Adrenal gland (tissue), 12 donors: Measurements from ENCODE around the gene PHOX2A. TPM values are rescaled to one million over a fixed set of nuclear protein-coding genes. Genes with fewer than 3 reads are reported as not detected.

Experiments used
- DNase-seq, 7 donors: peaks; one replicate each; pipeline ENCODE4 v3.0.0-alpha.2; 2019 to 2020
- H3K27ac ChIP-seq, 5 donors: fragments of 200-600 bp; sonication (generic) in 4 of 5; 1 replicate in 3 of 5; 2 replicates in 2 of 5; pipeline versions ENCODE4 v1.5.1 to v1.8.0; 2016 to 2020; ENCODE audit warnings: mild to moderate bottlenecking in 1 of 5
- H3K27me3 ChIP-seq: fragments of 200-600 bp; 2 replicates; pipeline ENCODE4 v1.8.0; 2021
- H3K36me3 ChIP-seq, 2 donors: fragments of 200-600 bp; replicated peaks in 1 of 2; 1 replicate in 1 of 2; 2 replicates in 1 of 2; pipeline versions ENCODE4 v1.5.1 to v1.8.0; 2018 to 2022
- H3K4me1 ChIP-seq, 2 donors: fragments of 200-600 bp; replicated peaks in 1 of 2; 1 replicate in 1 of 2; 2 replicates in 1 of 2; pipeline versions ENCODE4 v1.5.1 to v1.8.0; 2018 to 2021
- H3K4me3 ChIP-seq, 4 donors: fragments of 200-600 bp; sonication (generic) in 3 of 4; one replicate each; pipeline ENCODE4 v1.5.1; 2016 to 2018
- H3K9me3 ChIP-seq, 3 donors: fragments of 200-600 bp; sonication (generic) in 1 of 3; replicated peaks in 1 of 3; 1 replicate in 2 of 3; 2 replicates in 1 of 3; pipeline versions ENCODE4 v1.5.1 to v1.8.0; 2016 to 2021
- POLR2A ChIP-seq, 2 donors: fragments of 450-650 bp; IDR thresholded peaks; one replicate each; pipeline ENCODE4 v1.6.1; 2017; ENCODE audit warnings: antibody characterized with exemption in 2 of 2, mild to moderate bottlenecking in 2 of 2, moderate library complexity in 1 of 2
- WGBS, 4 donors: extraction: QIAGEN DNeasy Blood & Tissue Kit in 2 of 4; methylation state at CpG; one replicate each; pipeline versions ENCODE4 v1.1.5 to v1.1.7; 2013 to 2017; 5-methylcytosine and 5-hydroxymethylcytosine counted together
- intact Hi-C, 2 donors: fragments of 100-400 bp; cut with DNase I; formaldehyde crosslinking; loops; one replicate each; pipeline versions ENCODE4 v1.14.1 to v1.15.0; 2022 to 2023
- polyA plus RNA-seq, 3 donors: library from polyadenylated mRNA; stranded (reverse); fragments of 200-250 nt in 2 of 3; fragments of 350-450 nt in 1 of 3; fragmentation: Illumina TruSeq in 1 of 3; extraction: RNeasy Lipid Tissue Mini Kit (QIAGEN cat#74804) in 1 of 3; gene quantifications; one replicate each; pipeline ENCODE4 v1.2.3, GENCODE V29; 2013 to 2014
- total RNA-seq, 9 donors: library from RNA; depleted of rRNA in 4 of 9; stranded (reverse); fragments of >200 nt in 4 of 9; fragments of 120-200 nt in 1 of 9; fragmentation: NEBNext Ultra II Directional in 1 of 9; extraction: Animal tissue kit (Norgen Biotek cat#: 25700) in 1 of 9; gene quantifications; one replicate each; pipeline versions ENCODE4 v1.1.0 to v1.2.4, GENCODE V29; 2013 to 2023
- TF ChIP-seq, protein P1 (sequence below), 6 experiments: fragments of 450-650 bp in 4 of 6; fragments of 200-600 bp in 2 of 6; sonication (generic) in 1 of 6; IDR thresholded peaks; 1 replicate in 5 of 6; 2 replicates in 1 of 6; pipeline versions ENCODE4 v1.5.1 to v1.8.0; 2016 to 2021; ENCODE audit warnings: antibody characterized with exemption in 6 of 6, mild to moderate bottlenecking in 2 of 6, moderate library complexity in 1 of 6
- donor health status: healthy with polysubstance abuse.
- donor health status: Bipolar disorder and iron deficiency.
- donor health status: DM: yes; HTN: yes; CAD: no.
- donor health status: DM: no; HTN: no; CAD: no.
- donor health status: DM: no; HTN: no; CAD: no.
- donor health status: DM: yes; HTN: yes; CAD: no.

PHOX2A gene
- total and polyA plus RNA-seq, 12 donors = 0.32 to 68.9 (median 12.8) TPM; not detected in 3

DNA sequence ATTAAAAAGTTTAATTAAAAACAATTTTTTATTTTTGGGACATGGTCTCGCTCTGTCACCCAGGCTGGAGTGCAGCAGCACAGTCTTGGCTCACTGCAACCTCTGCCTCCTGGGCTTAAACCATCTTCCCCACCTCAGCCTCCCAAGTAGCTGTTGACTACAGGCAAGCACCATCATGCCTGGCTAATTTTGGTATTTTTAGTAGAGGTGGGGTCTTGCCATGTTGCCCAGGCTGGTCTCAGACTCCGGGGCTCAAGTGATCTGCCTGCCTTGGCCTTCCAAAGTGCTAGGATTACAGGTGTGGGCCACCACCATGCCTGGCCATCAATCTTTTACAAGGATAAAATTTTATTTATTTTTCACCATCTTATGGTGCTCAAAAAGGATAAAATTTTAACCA is 43.3 kb upstream of the PHOX2A start:
- no peaks in the 10 kb centered on the region for H3K27me3 ChIP-seq
- DNase-seq = peak in 1 of 7 donors; percentile 6
- H3K9me3 ChIP-seq = no peaks in the 10 kb centered on the region
- no peaks in the 10 kb centered on the region for H3K4me1 ChIP-seq
- intact Hi-C loops = no loop called here
- WGBS, 4 donors = 92 to 100% (median 97%) methylated on average over 2 of the region's 2 CpGs
- H3K36me3 ChIP-seq = no peaks in the 10 kb centered on the region
- TF ChIP-seq, protein P1, sequence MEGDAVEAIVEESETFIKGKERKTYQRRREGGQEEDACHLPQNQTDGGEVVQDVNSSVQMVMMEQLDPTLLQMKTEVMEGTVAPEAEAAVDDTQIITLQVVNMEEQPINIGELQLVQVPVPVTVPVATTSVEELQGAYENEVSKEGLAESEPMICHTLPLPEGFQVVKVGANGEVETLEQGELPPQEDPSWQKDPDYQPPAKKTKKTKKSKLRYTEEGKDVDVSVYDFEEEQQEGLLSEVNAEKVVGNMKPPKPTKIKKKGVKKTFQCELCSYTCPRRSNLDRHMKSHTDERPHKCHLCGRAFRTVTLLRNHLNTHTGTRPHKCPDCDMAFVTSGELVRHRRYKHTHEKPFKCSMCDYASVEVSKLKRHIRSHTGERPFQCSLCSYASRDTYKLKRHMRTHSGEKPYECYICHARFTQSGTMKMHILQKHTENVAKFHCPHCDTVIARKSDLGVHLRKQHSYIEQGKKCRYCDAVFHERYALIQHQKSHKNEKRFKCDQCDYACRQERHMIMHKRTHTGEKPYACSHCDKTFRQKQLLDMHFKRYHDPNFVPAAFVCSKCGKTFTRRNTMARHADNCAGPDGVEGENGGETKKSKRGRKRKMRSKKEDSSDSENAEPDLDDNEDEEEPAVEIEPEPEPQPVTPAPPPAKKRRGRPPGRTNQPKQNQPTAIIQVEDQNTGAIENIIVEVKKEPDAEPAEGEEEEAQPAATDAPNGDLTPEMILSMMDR (IDR thresholded peaks at IDR 0.05) = no peak
- no peak for TF ChIP-seq POLR2A (IDR thresholded peaks at IDR 0.05)
- H3K27ac ChIP-seq = no peak overlapping the region
- no peak overlapping the region for H3K4me3 ChIP-seq

- WGBS, 4 donors = 62 to 72% (median 69%) methylated on average over 2 of the region's 2 CpGs
- Histone ChIP-seq H3K9me3 (no peaks in the 10 kb centered on the region), H3K27ac (no peak overlapping the region), H3K4me3 (no peak overlapping the region), H3K4me1 (no peaks in the 10 kb centered on the region), H3K36me3 (no peaks in the 10 kb centered on the region), H3K27me3 (no peaks in the 10 kb centered on the region)
- intact Hi-C loops = no loop called here
- TF ChIP-seq, protein P1 (IDR thresholded peaks at IDR 0.05) = no peak
- no peak for TF ChIP-seq POLR2A (IDR thresholded peaks at IDR 0.05)
- DNase-seq = no peak
Measured at GRCh38 chr11:72283947-72284346, 40.0 kb upstream of the PHOX2A start.

- no peak for DNase-seq
- no peak for TF ChIP-seq POLR2A (IDR thresholded peaks at IDR 0.05)
- TF ChIP-seq, protein P1 (IDR thresholded peaks at IDR 0.05) = no peak
- Histone ChIP-seq H3K27ac (no peak overlapping the region), H3K9me3 (no peaks in the 10 kb centered on the region), H3K36me3 (no peaks in the 10 kb centered on the region), H3K4me1 (no peaks in the 10 kb centered on the region), H3K4me3 (no peak overlapping the region), H3K27me3 (no peaks in the 10 kb centered on the region)
- intact Hi-C loops = no loop called here
- 89 to 94% (median 91%) methylated on average over 24 of the region's 24 CpGs for WGBS, 4 donors
Measured at GRCh38 chr11:72280726-72281315, 36.8 kb upstream of the PHOX2A start.

DNA sequence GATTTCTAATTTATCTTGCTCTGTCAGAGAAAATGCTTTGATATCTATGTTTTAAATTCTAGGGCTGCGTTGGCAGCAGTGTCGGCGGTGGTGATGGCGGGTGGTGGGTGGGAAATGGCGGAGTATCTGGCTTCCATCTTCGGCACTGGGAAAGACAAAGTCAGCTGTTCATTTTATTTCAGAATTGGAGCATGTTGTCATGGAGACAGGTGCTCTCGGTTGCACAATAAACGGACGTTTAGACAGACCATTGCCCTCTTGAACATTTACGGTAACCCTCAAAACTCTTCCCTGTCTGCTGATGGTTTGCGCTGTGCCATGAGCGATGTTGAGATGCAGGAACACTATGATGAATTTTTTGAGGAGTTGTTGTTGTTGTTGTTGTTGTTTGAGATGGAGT is 36.1 kb upstream of the PHOX2A start:
- TF ChIP-seq, protein P1 (IDR thresholded peaks at IDR 0.05) = no peak
- TF ChIP-seq POLR2A (IDR thresholded peaks at IDR 0.05) = no peak
- Histone ChIP-seq H3K27ac (no peak overlapping the region), H3K36me3 (no peaks in the 10 kb centered on the region), H3K4me1 (no peaks in the 10 kb centered on the region), H3K9me3 (no peaks in the 10 kb centered on the region), H3K4me3 (no peak overlapping the region), H3K27me3 (no peaks in the 10 kb centered on the region)
- DNase-seq = no peak
- 87 to 94% (median 91%) methylated on average over 12 of the region's 12 CpGs for WGBS, 4 donors
- intact Hi-C loops = no loop called here
